PC-9 (cell line): ENCODE measurements around the gene C1orf232.

Experiments
- CTCF ChIP-seq: fragments of 200-600 bp; sonication (generic); conservative IDR thresholded peaks from 2 replicates; pipeline ENCODE4 v1.6.1; 2017; ENCODE audit warnings: mixed run types, antibody characterized with exemption, mild to moderate bottlenecking, moderate library complexity
- EZH2 ChIP-seq: fragments of 200-600 bp; sonication (generic); IDR thresholded peaks from 2 replicates; pipeline ENCODE4 v1.8.0; 2017; ENCODE audit warnings: antibody characterized with exemption, low read depth

GRCh38 chr1:26166719-26167281 is 2.0 kb downstream of the C1orf232 start:
- TF ChIP-seq CTCF = no peak
- no peak for TF ChIP-seq EZH2
